Naive B cell (primary cell): ENCODE data around the gene GABPA. TPM values are rescaled to one million over a fixed set of nuclear protein-coding genes. Genes with fewer than 3 reads are reported as not detected.
"Not testable (repeated sequence)": the region's sequence is repeated elsewhere in the genome, so short reads cannot be mapped to it uniquely, and the experiment has no call there.

Source experiments
- ATAC-seq, 2 donors: fragments of 150-1000 bp; cut with Tn5 transposase; 2 replicates each; pipeline ENCODE4 v1.10.0; 2021; ENCODE audit warnings: low read depth in 2 of 2, mild to moderate bottlenecking in 2 of 2, moderate library complexity in 2 of 2
- DNase-seq: peaks from one replicate; pipeline ENCODE4 v3.0.0; 2022
- H3K27ac Mint-ChIP-seq, 6 donors: one replicate each; pipeline ENCODE4 v1.8.0; 2020 to 2022; ENCODE audit warnings: mild to moderate bottlenecking in 6 of 6, mixed read lengths in 6 of 6, moderate library complexity in 5 of 6, inconsistent platforms in 2 of 6
- H3K27me3 Mint-ChIP-seq, 3 donors: one replicate each; pipeline ENCODE4 v1.8.0; 2021 to 2022; ENCODE audit warnings: mixed read lengths in 3 of 3, mild to moderate bottlenecking in 1 of 3
- H3K36me3 Mint-ChIP-seq, 2 donors: one replicate each; pipeline ENCODE4 v1.8.0; 2020 to 2022; ENCODE audit warnings: mixed read lengths in 2 of 2, inconsistent platforms in 1 of 2, mild to moderate bottlenecking in 1 of 2
- H3K4me1 Mint-ChIP-seq, 3 donors: one replicate each; pipeline ENCODE4 v1.8.0; 2020 to 2022; ENCODE audit warnings: mixed read lengths in 3 of 3, inconsistent platforms in 1 of 3, mild to moderate bottlenecking in 1 of 3, moderate library complexity in 1 of 3
- H3K4me3 Mint-ChIP-seq, 8 donors: one replicate each; pipeline ENCODE4 v1.8.0; 2020 to 2022; ENCODE audit warnings: mild to moderate bottlenecking in 8 of 8, mixed read lengths in 8 of 8, moderate library complexity in 8 of 8, inconsistent platforms in 2 of 8
- H3K9me3 Mint-ChIP-seq, 7 donors: one replicate each; pipeline ENCODE4 v1.8.0; 2020 to 2022; ENCODE audit warnings: mixed read lengths in 7 of 7, mild to moderate bottlenecking in 5 of 7, inconsistent platforms in 2 of 7, moderate library complexity in 1 of 7
- polyA plus RNA-seq, 6 donors: library from polyadenylated mRNA; unstranded; fragments of 300-500 nt; fragmentation: Illumina TruSeq; gene quantifications; one replicate each; pipeline ENCODE4 v1.2.3, GENCODE V29; 2021; ENCODE audit warnings: low read depth in 6 of 6

The GABPA gene
- polyA plus RNA-seq, result 10 to 100 TPM; 16.3 to 31.3 (median 22.8) TPM

DNA sequence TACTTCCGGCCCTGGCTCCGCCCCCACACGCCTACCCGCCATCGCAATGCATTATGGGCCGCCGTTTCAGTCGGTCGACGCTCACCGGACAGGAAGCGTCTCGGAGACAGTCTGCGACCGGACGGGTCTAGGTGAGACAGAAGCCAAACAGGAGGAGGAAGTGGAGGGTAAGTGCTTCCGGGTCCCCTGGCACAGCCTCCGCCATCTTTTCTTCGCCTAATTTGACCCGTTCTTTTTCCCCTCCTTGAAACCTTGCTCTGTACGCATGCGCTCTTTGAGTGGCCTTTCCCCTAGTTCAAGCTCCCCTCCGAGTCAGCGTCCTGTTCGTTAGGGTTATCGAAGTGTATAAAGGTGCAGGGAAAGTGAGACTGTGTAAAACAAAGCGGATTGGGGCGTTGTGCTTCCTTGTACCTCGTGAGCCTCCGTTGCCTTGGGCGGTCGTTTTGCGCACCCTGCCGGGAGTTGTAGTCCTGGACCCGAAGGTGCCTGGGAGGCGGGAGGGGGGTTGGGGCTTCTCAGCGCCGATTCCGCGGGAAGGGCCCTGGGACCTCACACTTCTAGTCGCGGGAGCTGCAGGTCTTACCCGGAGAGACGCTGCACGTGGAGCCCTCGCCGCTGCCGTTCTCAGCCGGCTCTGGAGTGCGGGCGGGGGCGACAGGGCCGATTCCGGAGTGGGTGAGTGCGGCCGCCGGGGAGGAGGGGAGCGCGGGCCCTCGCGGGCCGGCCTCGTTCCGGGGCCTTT, at the start of gene GABPA, which contains the start of gene ATP5PF:
Gene GABPA, plus strand, starts transcription at position 69 of the 742 bp plus-strand sequence. CDS start 6,627 bp downstream, outside the sequence.
Gene ATP5PF, minus strand, starts transcription at position 1 of the 742 bp plus-strand sequence. CDS start 5,110 bp downstream, outside the sequence.
- ATAC-seq, result peak; percentile 90

DNA sequence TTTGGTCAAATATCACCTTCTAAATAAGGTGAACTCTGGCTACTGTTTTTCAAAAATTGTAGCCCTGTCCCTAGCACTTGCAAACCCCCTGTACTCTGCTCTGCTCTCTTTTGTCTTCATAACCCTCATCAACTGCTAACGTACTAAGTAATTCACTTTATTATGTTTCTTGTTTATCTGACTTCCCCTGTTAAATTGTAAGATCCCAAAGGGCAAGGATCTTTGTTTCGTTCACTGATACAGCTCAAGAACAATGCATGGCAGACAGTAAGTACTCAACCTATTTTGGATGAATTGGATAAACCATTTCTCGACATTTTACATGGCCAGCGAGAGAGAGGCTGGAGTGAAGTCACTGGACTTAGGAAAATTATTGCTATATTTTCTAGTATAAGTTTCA, 47.0 kb upstream of the GABPA start:
- H3K4me3 Mint-ChIP-seq, result no peak overlapping the region
- H3K36me3 Mint-ChIP-seq, result no peaks in the 10 kb centered on the region
- no peaks in the 10 kb centered on the region for H3K27me3 Mint-ChIP-seq
- H3K9me3 Mint-ChIP-seq, result no peaks in the 10 kb centered on the region
- no peak overlapping the region for H3K27ac Mint-ChIP-seq
- no peak for ATAC-seq
- H3K4me1 Mint-ChIP-seq, result no peaks in the 10 kb centered on the region
- no peak for DNase-seq

More for the DNA sequence above, at the start of gene GABPA, which contains the start of gene ATP5PF:
- peak; percentile 97 for DNase-seq
- Mint-ChIP-seq H3K27me3 (no peaks in the 10 kb centered on the region), H3K27ac (peak within 1 kb of the TSS; percentile 99 to 100 (median 99)), H3K4me1 (peaks cover 52 to 61% (median 56%) of the 10 kb centered on the region in 3 donors), H3K4me3 (peak within 1 kb of the TSS; percentile 99 to 100 (median 99)), H3K36me3 (peaks cover 0 to 10% of the 10 kb centered on the region in 2 donors), H3K9me3 (peaks cover 0 to 5% (median 0%) of the 10 kb centered on the region in 7 donors)

DNA sequence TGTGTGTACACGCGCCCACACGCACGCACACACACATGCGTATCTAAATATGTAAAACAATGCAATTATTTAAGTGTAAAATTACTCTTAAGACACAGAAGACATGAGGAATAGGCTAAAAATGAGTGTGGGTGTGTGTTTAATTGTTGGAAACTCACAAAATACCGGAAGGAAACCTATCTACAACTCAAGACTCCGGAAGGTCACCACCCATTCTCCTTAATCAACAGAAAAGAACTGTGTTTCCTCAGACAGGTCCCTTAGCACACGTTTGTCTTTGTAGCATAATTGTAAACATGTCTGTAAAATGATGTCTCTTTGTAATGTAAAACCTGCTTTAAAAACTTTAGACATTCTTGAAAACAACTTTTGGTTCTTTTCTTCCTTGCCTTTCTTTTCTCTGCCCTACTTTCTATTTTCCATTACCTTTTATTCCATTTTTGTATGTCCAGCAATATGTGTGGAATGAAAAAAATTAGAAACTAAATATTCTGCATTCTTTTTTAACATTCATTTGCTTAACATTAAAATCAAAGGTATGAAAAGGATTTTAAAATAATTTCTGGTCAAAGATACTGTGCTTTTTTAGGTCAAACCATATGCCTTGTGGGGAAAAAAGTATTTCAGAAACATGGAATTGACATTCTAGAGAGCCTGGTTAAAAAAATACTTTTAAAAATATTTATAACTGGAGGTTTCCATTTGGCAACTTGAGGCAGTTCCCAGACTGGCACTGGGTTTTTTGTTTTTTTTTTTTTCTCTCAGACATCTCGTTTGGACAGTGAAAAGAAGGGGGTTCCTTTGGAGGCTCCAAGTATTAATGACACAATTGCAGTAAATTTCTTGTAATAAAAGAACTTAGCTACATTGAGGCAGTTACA, 46.3 kb upstream of the GABPA start:
- DNase-seq, result no peak
- no peak overlapping the region for H3K27ac Mint-ChIP-seq
- no peaks in the 10 kb centered on the region for H3K36me3 Mint-ChIP-seq
- H3K4me1 Mint-ChIP-seq, result no peaks in the 10 kb centered on the region
- ATAC-seq, result no peak
- H3K27me3 Mint-ChIP-seq, result no peaks in the 10 kb centered on the region
- no peak overlapping the region for H3K4me3 Mint-ChIP-seq
- no peaks in the 10 kb centered on the region for H3K9me3 Mint-ChIP-seq

DNA sequence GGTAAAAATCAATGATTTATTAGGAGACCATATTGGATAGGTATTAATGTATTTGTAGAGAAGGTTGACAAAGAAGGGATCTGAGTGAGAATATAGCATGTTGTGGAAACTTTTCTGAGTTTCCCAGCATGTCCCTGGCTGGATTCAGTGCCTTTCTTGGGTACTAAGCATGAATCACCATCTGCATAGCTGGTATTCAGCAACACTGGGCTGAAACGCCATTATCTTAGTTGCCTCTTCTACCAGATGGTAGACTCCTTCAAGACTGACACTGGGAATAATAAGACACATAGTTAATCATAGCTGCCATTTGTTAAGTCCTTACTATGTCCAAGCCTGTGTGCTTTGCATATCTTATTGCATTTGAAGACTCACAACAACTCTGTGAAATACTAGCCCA, 45.5 kb upstream of the GABPA start:
- Mint-ChIP-seq H3K27ac (no peak overlapping the region), H3K9me3 (no peaks in the 10 kb centered on the region), H3K4me1 (no peaks in the 10 kb centered on the region), H3K36me3 (no peaks in the 10 kb centered on the region), H3K27me3 (no peaks in the 10 kb centered on the region), H3K4me3 (no peak overlapping the region)
- ATAC-seq (no peak), DNase-seq (no peak)

DNA sequence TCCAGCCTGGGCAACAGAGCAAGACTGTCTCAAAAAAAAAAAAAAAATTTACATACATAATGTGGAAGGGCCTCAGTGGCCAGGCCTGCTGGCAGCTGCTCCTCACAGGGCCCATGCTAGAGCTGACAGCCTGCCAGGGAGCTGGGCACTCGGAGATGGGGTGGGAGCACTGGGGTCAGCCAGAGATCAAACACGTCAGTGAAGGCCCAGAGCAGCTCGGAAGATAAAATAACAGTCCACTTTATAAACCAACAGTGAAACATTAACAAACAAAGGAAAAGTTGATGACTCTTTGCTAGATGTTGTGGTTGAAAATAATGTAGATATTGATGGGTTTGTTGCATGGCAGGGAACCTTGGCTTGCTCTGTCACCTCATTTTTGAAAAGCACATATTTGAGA, 42.8 kb upstream of the GABPA start:
- H3K27ac Mint-ChIP-seq, result peak overlapping the region in 1 of 6 donors; percentile 15
- no peaks in the 10 kb centered on the region for H3K36me3 Mint-ChIP-seq
- peaks cover 0 to 2% (median 0%) of the 10 kb centered on the region in 7 donors for H3K9me3 Mint-ChIP-seq
- H3K27me3 Mint-ChIP-seq, result no peaks in the 10 kb centered on the region
- ATAC-seq, result no peak
- DNase-seq, result no peak
- H3K4me3 Mint-ChIP-seq, result no peak overlapping the region
- no peaks in the 10 kb centered on the region for H3K4me1 Mint-ChIP-seq

DNA sequence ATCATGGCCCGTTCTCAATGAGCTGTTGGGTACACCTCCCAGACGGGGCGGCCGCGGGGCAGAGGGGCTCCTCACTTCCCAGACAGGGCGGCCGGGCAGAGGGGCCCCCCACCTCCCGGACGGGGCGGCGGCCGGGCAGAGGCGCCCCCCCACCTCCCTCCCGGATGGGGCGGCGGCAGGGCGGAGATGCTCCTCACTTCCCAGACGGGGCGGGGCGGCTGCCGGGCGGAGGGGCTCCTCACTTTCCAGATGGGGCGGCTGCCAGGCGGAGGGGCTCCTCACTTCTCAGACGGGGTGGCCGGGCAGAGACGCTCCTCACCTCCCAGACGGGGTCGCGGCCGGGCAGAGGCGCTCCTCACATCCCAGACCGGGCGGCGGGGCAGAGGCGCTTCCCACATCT, 39.3 kb upstream of the GABPA start:
- H3K4me3 Mint-ChIP-seq, H3K36me3 Mint-ChIP-seq, DNase-seq, H3K9me3 Mint-ChIP-seq, H3K27ac Mint-ChIP-seq, ATAC-seq, H3K4me1 Mint-ChIP-seq, H3K27me3 Mint-ChIP-seq: not testable (repeated sequence)

DNA sequence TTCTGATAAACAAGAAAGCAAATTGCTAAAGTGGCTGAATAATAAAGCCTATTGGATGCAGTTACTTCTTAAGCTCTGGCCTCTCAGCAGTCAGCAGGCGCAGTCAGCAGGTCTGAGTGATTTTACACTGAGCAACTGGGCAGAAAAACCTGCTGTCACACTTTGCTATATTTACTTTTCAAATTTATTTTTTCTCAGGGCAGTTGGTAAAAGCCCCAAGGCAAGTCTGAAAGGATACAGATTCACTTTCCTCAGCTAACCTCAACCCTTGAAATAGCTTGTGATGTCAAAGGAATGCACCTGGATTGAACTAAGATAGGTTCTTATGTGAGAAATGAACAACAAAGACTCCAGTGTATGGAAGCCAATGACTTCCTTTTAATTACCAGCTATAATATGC, 34.0 kb upstream of the GABPA start:
- H3K9me3 Mint-ChIP-seq, result no peaks in the 10 kb centered on the region
- no peak overlapping the region for H3K4me3 Mint-ChIP-seq
- ATAC-seq, result no peak

DNA sequence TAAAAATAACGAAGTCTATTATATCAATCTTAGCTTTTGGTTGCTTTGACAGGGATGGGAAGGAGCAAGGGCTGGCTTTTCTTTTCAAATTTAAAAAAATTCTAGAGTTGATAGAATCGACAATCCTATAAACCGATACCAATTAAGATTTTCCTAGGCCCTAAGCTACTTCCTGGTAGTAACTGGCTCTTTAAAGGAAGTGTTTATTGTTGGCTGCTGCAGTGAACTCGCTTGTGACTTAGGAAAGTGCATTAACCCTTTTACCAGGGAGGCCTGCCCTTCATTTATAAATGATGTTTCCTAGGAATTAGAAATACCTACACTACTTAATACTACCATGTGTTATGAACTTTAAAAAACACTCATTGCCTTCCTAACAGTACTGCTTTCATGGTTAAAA, 33.2 kb upstream of the GABPA start:
- ATAC-seq (no peak), DNase-seq (no peak)
- Mint-ChIP-seq H3K27ac (no peak overlapping the region), H3K4me1 (no peaks in the 10 kb centered on the region), H3K27me3 (no peaks in the 10 kb centered on the region), H3K4me3 (no peak overlapping the region), H3K9me3 (no peaks in the 10 kb centered on the region), H3K36me3 (no peaks in the 10 kb centered on the region)

More for the DNA sequence above, 34.0 kb upstream of the GABPA start:
- Mint-ChIP-seq H3K4me1 (no peaks in the 10 kb centered on the region), H3K36me3 (no peaks in the 10 kb centered on the region), H3K27me3 (no peaks in the 10 kb centered on the region), H3K27ac (peak overlapping the region in 1 of 6 donors; percentile 65)
- no peak for DNase-seq

DNA sequence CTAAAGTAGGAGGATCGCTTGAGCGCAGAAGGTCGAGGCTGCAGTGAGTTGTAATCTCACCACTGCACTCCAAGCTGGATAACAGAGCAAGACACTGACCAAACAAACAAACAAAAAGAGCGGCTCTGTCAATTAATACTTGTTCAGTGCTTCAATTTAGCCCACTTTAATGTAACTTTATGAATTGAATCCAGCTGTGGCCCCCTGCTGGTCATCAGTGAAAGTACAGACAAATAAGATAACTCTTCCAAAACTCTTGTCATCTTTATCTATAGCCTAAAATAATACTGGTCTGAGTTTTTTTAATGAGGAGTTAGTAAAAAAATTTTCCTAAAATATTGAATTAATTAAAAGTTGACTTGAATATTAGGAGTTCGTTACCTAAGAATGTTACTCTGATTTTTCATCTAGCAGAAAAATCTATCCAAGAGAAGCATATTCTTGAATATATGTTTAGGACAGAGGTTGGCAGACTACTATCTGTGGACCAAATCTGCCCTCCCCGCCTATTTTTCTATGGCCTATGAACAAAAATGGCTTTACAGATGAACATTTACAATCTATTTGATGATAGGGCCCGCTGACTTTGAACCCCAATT, 26.2 kb upstream of the GABPA start:
- peak in 1 of 2 donors; percentile 49 for ATAC-seq
- H3K27me3 Mint-ChIP-seq, result no peaks in the 10 kb centered on the region
- peak; percentile 51 for DNase-seq
- no peaks in the 10 kb centered on the region for H3K9me3 Mint-ChIP-seq
- no peaks in the 10 kb centered on the region for H3K36me3 Mint-ChIP-seq
- H3K4me3 Mint-ChIP-seq, result no peak overlapping the region
- H3K4me1 Mint-ChIP-seq, result no peaks in the 10 kb centered on the region
- peak overlapping the region in 1 of 6 donors; percentile 65 for H3K27ac Mint-ChIP-seq

DNA sequence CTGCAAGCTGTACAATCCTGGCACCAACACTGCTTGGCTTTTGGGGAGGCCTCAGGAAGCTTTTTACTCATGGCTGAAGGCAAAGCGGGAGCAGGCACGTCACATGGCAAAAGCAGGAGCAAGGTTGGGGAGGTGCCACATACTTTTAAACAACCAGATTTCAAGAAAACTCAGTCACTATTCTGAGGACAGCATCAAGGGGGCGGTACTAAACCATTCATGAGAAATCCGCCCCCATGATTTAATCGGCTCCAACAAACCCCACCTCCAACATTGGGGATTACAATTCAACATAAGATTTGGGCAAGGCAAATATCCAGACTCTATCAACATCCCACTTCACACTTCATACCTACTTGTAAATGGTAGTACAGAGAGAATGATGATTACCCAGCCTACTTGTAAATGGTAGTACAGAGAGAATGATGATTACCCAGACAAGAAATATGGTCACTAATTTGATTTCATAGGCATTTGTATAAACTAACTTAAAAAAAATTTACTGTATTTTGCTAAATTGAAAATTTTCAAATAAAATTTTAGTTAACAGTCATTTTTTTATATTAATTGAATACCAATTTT, 25.0 kb upstream of the GABPA start:
- no peak for DNase-seq
- Mint-ChIP-seq H3K27me3 (no peaks in the 10 kb centered on the region), H3K4me3 (no peak overlapping the region), H3K36me3 (no peaks in the 10 kb centered on the region), H3K4me1 (no peaks in the 10 kb centered on the region), H3K9me3 (no peaks in the 10 kb centered on the region), H3K27ac (no peak overlapping the region)
- no peak for ATAC-seq

DNA sequence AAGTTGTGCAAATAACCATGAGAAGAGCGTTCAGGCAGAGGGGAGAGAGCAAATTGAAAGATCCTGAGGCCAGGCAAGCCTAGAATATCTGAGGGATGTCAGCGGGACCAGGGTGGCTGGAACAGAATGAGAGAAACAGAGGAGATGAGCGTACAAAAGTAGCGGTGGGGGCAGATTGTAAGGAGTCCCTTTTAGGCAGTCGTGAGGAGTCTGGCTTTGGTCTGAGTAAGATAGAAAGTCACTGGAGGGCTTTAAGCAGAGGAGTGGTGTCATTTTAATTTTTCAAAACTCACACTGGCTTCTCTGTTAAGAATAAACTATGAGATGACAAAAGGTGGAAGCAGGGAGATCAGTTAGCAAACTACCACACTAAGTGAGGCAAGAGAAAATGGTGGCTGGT, 24.2 kb upstream of the GABPA start:
- no peak for DNase-seq
- H3K9me3 Mint-ChIP-seq, result no peaks in the 10 kb centered on the region
- H3K27ac Mint-ChIP-seq, result peak overlapping the region in 1 of 6 donors; percentile 83
- no peak overlapping the region for H3K4me3 Mint-ChIP-seq
- ATAC-seq, result no peak
- no peaks in the 10 kb centered on the region for H3K36me3 Mint-ChIP-seq
- H3K27me3 Mint-ChIP-seq, result no peaks in the 10 kb centered on the region
- H3K4me1 Mint-ChIP-seq, result no peaks in the 10 kb centered on the region

DNA sequence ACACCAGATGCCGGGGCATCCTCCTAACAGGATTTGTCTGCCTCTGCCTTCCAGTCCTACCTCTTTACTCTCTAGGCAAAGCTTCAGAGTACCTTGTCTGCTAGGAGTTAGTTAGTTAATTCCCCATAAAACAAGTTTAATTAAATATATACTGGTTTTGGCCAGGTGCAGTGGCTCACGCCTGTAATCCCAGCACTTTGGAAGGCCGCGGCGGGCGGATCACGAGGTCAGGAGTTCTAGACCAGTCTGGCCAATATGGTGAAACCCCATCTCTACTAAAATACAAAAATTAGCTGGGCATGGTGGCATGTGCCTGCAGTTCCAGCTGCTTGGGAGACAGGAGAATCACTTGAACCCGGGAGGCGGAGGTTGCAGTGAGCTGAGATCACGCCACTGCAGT, 20.7 kb upstream of the GABPA start:
- not testable (repeated sequence) for H3K27me3 Mint-ChIP-seq, ATAC-seq, H3K9me3 Mint-ChIP-seq, H3K4me3 Mint-ChIP-seq, DNase-seq, H3K4me1 Mint-ChIP-seq, H3K36me3 Mint-ChIP-seq
- H3K27ac Mint-ChIP-seq, result peak overlapping the region in 1 of 6 donors; percentile 84

DNA sequence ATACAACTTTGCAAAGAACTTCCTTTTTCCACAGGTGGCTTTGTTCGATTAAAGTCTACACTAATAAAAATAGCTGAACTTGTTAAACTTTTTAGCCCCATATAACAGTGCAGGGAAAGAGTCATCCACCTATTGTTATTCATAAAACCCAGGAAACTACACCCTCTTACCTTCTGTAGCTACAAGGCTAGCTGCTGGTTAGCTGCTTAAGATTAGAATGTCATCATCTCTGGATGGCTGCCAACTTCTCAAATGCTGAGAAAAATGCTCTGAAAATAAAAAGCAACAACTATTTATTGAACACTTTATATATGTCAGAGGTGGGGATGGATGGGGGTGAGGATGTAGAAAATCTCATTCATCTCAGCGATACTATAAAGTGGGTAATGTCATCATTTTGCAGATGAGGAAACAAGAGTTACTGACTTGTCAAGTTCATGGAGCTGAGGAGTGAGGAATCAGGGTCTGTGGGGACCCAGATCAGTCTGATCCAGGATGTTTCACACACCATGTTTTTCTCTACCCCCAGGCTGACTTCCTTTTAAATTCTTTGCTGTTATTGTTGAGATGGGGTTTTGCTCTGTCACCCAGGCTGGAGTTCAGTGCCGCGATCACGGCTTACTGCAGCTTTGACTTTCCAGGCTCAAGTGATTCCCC, 17.2 kb upstream of the GABPA start:
- Mint-ChIP-seq H3K27ac (peak overlapping the region in 1 of 6 donors; percentile 42), H3K36me3 (peaks cover 9 to 14% of the 10 kb centered on the region in 2 donors), H3K4me1 (peaks cover 0 to 6% (median 0%) of the 10 kb centered on the region in 3 donors), H3K4me3 (no peak overlapping the region), H3K27me3 (no peaks in the 10 kb centered on the region), H3K9me3 (no peaks in the 10 kb centered on the region)
- ATAC-seq, result no peak
- no peak for DNase-seq
